IMR-90 (cell line): ENCODE results near the gene LDLRAD4. TPM values are rescaled to one million over a fixed set of nuclear protein-coding genes. Genes with fewer than 3 reads are reported as not detected.

Experiments
- ATAC-seq: fragments of 200-7000 bp; cut with Tn5 transposase; 2 replicates; pipeline ENCODE4 v1.9.1; 2020; ENCODE audit warnings: low read depth, mild to moderate bottlenecking, moderate library complexity
- BruUV-seq: library from RNA; stranded (reverse); fragments of 400-500 nt; replicated peaks from 2 replicates; lab custom pipeline; 2021; lab: Mats Ljungman, UMichigan
- CTCF ChIA-PET: fragments of 300-600 bp; formaldehyde crosslinking; extraction: SDS; loops from one replicate; lab custom pipeline; 2021; ENCODE audit warnings: antibody characterized with exemption; lab: Yijun Ruan, JAX
- POLR2A ChIA-PET: fragments of 300-600 bp; sonication (Branson Sonifier 250); formaldehyde crosslinking; loops from one replicate; lab custom pipeline; 2022; ENCODE audit warnings: antibody characterized with exemption; ENCODE audit not compliant: unreplicated experiment; lab: Charles Lee
- DNase-seq: peaks from one replicate; pipeline ENCODE4 v3.0.0; 2013
- H2AFZ ChIP-seq: replicated peaks from 2 replicates; pipeline ENCODE3; 2013; ENCODE audit warnings: low read length, mild to moderate bottlenecking; ENCODE audit not compliant: poor library complexity
- H2AK5ac ChIP-seq: 2 replicates; pipeline ENCODE4 v1.6.1; 2013; ENCODE audit warnings: low read depth, low read length, inconsistent platforms
- H2AK9ac ChIP-seq: replicated peaks from 2 replicates; pipeline ENCODE3; 2013; ENCODE audit warnings: mild to moderate bottlenecking, low read depth, low read length, moderate library complexity; ENCODE audit not compliant: poor library complexity
- H2BK120ac ChIP-seq: 2 replicates; pipeline ENCODE4 v1.6.1; 2013; ENCODE audit warnings: low read depth, low read length, inconsistent platforms
- H2BK15ac ChIP-seq: 3 replicates; pipeline ENCODE4 v1.6.1; 2013; ENCODE audit warnings: low read depth, low read length, inconsistent platforms
- H2BK20ac ChIP-seq: 2 replicates; pipeline ENCODE4 v1.6.1; 2013; ENCODE audit warnings: low read depth, mild to moderate bottlenecking, inconsistent platforms, low read length, moderate library complexity
- H2BK5ac ChIP-seq: 2 replicates; pipeline ENCODE4 v1.6.1; 2013; ENCODE audit warnings: mild to moderate bottlenecking, low read depth, low read length, inconsistent platforms; ENCODE audit not compliant: poor library complexity, severe bottlenecking
- H3K14ac ChIP-seq: replicated peaks from 2 replicates; pipeline ENCODE4 v1.6.1; 2013; ENCODE audit warnings: low read depth, low read length, inconsistent platforms
- H3K18ac ChIP-seq: 2 replicates; pipeline ENCODE4 v1.6.1; 2013; ENCODE audit warnings: low read depth, low read length, control low read depth
- H3K23ac ChIP-seq: 2 replicates; pipeline ENCODE4 v1.6.1; 2013; ENCODE audit warnings: low read depth, low read length, inconsistent platforms
- H3K27ac ChIP-seq: 2 replicates; pipeline ENCODE4 v1.5.1; 2013; ENCODE audit warnings: mild to moderate bottlenecking, control low read depth, low read length; ENCODE audit not compliant: insufficient read depth
- H3K27me3 ChIP-seq: 2 replicates; pipeline ENCODE4 v1.6.1; 2013; ENCODE audit warnings: low read length; ENCODE audit not compliant: control insufficient read depth, insufficient read depth
- H3K36me3 ChIP-seq: 2 replicates; pipeline ENCODE4 v1.6.1; 2013; ENCODE audit warnings: low read length, mixed read lengths; ENCODE audit not compliant: control insufficient read depth, insufficient read depth
- H3K4ac ChIP-seq: 2 replicates; pipeline ENCODE4 v1.6.1; 2013; ENCODE audit warnings: low read depth, low read length, inconsistent platforms
- H3K4me1 ChIP-seq: 2 replicates; pipeline ENCODE4 v1.6.1; 2013; ENCODE audit warnings: low read length, mixed read lengths; ENCODE audit not compliant: control insufficient read depth, insufficient read depth
- H3K4me2 ChIP-seq: 2 replicates; pipeline ENCODE4 v1.6.1; 2013; ENCODE audit warnings: low read depth, mild to moderate bottlenecking, control low read depth, low read length, moderate library complexity
- H3K4me3 ChIP-seq: 2 replicates; pipeline ENCODE4 v1.5.1; 2013; ENCODE audit warnings: low read depth, mild to moderate bottlenecking, control low read depth, low read length, moderate library complexity; ENCODE audit not compliant: insufficient read depth
- H3K56ac ChIP-seq: 2 replicates; pipeline ENCODE4 v1.6.1; 2013; ENCODE audit warnings: low read length, inconsistent platforms; ENCODE audit not compliant: insufficient read depth; ENCODE audit errors: extremely low read depth
- H3K79me1 ChIP-seq, 2 experiments: 2 replicates each; pipeline ENCODE4 v1.6.1; 2013; ENCODE audit warnings: low read length in 2 of 2, inconsistent platforms in 1 of 2, low read depth in 1 of 2
- H3K9ac ChIP-seq: 2 replicates; pipeline ENCODE4 v1.6.1; 2013; ENCODE audit warnings: low read depth, low read length, control low read depth
- H3K9me1 ChIP-seq: 2 replicates; pipeline ENCODE4 v1.6.1; 2013; ENCODE audit warnings: low read length, inconsistent platforms; ENCODE audit not compliant: insufficient read depth
- H3K9me3 ChIP-seq: 2 replicates; pipeline ENCODE4 v1.6.1; 2013; ENCODE audit warnings: low read length; ENCODE audit not compliant: control insufficient read depth, insufficient read depth
- H4K20me1 ChIP-seq: 2 replicates; pipeline ENCODE4 v1.6.1; 2013; ENCODE audit warnings: low read length, inconsistent platforms; ENCODE audit not compliant: insufficient read depth
- H4K5ac ChIP-seq: 2 replicates; pipeline ENCODE4 v1.6.1; 2013; ENCODE audit warnings: mild to moderate bottlenecking, low read depth, low read length, control low read depth
- H4K8ac ChIP-seq, 2 experiments: 2 replicates each; pipeline ENCODE4 v1.6.1; 2013; ENCODE audit warnings: low read depth in 2 of 2, low read length in 2 of 2, control low read depth in 1 of 2, inconsistent platforms in 1 of 2
- H4K91ac ChIP-seq: 2 replicates; pipeline ENCODE4 v1.6.1; 2013; ENCODE audit warnings: low read depth, low read length, inconsistent platforms; ENCODE audit not compliant: insufficient read depth
- BHLHE40 ChIP-seq: fragments of 150-350 bp; IDR thresholded peaks from 2 replicates; pipeline ENCODE4 v1.6.1; 2016; ENCODE audit warnings: mild to moderate bottlenecking, low read depth, low read length
- CHD1 ChIP-seq: IDR thresholded peaks from 2 replicates; pipeline ENCODE4 v1.6.1; 2012; ENCODE audit warnings: low read depth, low read length, improper control_type of control experiment
- MAZ ChIP-seq: IDR thresholded peaks from 2 replicates; pipeline ENCODE4 v1.6.1; 2012; ENCODE audit warnings: low read depth, mild to moderate bottlenecking, low read length, improper control_type of control experiment, moderate library complexity, borderline replicate concordance
- MXI1 ChIP-seq: IDR thresholded peaks from 2 replicates; pipeline ENCODE4 v1.6.1; 2012; ENCODE audit warnings: low read depth, mild to moderate bottlenecking, low read length, moderate library complexity, borderline replicate concordance
- NFE2L2 ChIP-seq: fragments of 150-350 bp; IDR thresholded peaks from 2 replicates; pipeline ENCODE4 v1.6.1; 2016; ENCODE audit warnings: low read depth, mild to moderate bottlenecking, low read length
- RAD21 ChIP-seq: IDR thresholded peaks from 2 replicates; pipeline ENCODE4 v1.6.1; 2012; ENCODE audit warnings: low read length, improper control_type of control experiment
- RFX5 ChIP-seq: IDR thresholded peaks from 2 replicates; pipeline ENCODE4 v1.8.0; 2012; ENCODE audit warnings: low read depth, mild to moderate bottlenecking, low read length, moderate library complexity
- WGBS, 2 experiments: methylation state at CpG; one replicate each; pipeline versions ENCODE4 v1.1.5 to v1.1.7; 2013; ENCODE audit warnings: missing lambda C conversion rate in 2 of 2; ENCODE audit not compliant: insufficient read length in 1 of 2; ENCODE audit errors: extremely low coverage in 2 of 2; 5-methylcytosine and 5-hydroxymethylcytosine counted together
- dilution Hi-C: fragments of 300-500 bp; cut with HindIII; formaldehyde crosslinking; loops from one replicate; pipeline ENCODE4 v1.14.3; 2018; ENCODE audit warnings: low sequenced_read_pairs; ENCODE audit not compliant: unreplicated experiment
- in situ Hi-C: fragments of 300-500 bp; cut with MboI; formaldehyde crosslinking; loops from 3 replicates; pipeline ENCODE4 v1.14.3; 2019; ENCODE audit warnings: low sequenced_read_pairs, inconsistent platforms, mixed read lengths
- intact Hi-C: fragments of 100-400 bp; cut with micrococcal nuclease; formaldehyde crosslinking; loops from 2 replicates; pipeline ENCODE4 v1.10.0; 2022
- polyA plus RNA-seq, 3 experiments: library from polyadenylated mRNA; depleted of rRNA; stranded (reverse); fragments of >200 nt; gene quantifications; 2 replicates each; pipeline ENCODE4 v1.2.3, GENCODE V29; 2012; ENCODE audit warnings: low replicate concordance in 1 of 3
- total RNA-seq: library from RNA; depleted of rRNA; stranded (reverse); fragments of >200 nt; gene quantifications from 2 replicates; pipeline ENCODE4 v1.2.3, GENCODE V29; 2012

LDLRAD4 gene
- total and polyA plus RNA-seq, 2 of the 4 experiments (the other 2 are of a cell fraction), result not detected

- TF ChIP-seq RAD21 (no peak), CHD1 (no peak), NFE2L2 (no peak), MAZ (no peak), RFX5 (no peak), MXI1 (no peak), BHLHE40 (no peak)
- no peak for ATAC-seq
- CTCF ChIA-PET, result no interaction called here
Measured at GRCh38 chr18:13543144-13543543, 324.6 kb downstream of the LDLRAD4 start.

More at GRCh38 chr18:13543144-13543543, 324.6 kb downstream of the LDLRAD4 start:
- Histone ChIP-seq H3K9me3 (no peaks in the 10 kb centered on the region), H3K9ac (no peak overlapping the region), H3K4me2 (no peak overlapping the region), H3K9me1 (no peaks in the 10 kb centered on the region), H2AK9ac (no peak overlapping the region), H3K4ac (no peak overlapping the region), H3K27ac (no peak overlapping the region), H4K20me1 (no peaks in the 10 kb centered on the region), H3K56ac (no peak overlapping the region), H3K27me3 (peaks cover 2% of the 10 kb centered on the region), H3K14ac (no peak overlapping the region), H3K36me3 (no peaks in the 10 kb centered on the region), H3K79me1 (no peaks in the 10 kb centered on the region), H2BK15ac (no peak overlapping the region), H4K8ac (no peak overlapping the region), H4K91ac (no peak overlapping the region), H2AFZ (no peak overlapping the region), H3K4me1 (no peaks in the 10 kb centered on the region), H2BK5ac (no peak overlapping the region), H3K23ac (no peak overlapping the region), H3K4me3 (no peak overlapping the region), H2BK20ac (no peak overlapping the region), H3K18ac (no peak overlapping the region), H2AK5ac (no peak overlapping the region), H2BK120ac (no peak overlapping the region), H4K5ac (no peak overlapping the region)
- in situ Hi-C loops (no loop called here), intact Hi-C loops (no loop called here), dilution Hi-C loops (no loop called here)
- WGBS, 2 experiments, result no CpG with 5 or more reads among the region's 4 CpGs
- BruUV-seq, result no TSS peak
- DNase-seq, result no peak
- POLR2A ChIA-PET, result no interaction called here
